ENCODE data around the gene UPK1A. TPM values are rescaled to one million over a fixed set of nuclear protein-coding genes. Genes with fewer than 3 reads are reported as not detected.

UPK1A gene
- total and polyA plus RNA-seq, 2 donors (not counting 1 experiment from before 2014, with no cell fraction given) = 0.16 TPM; not detected in 1

DNA sequence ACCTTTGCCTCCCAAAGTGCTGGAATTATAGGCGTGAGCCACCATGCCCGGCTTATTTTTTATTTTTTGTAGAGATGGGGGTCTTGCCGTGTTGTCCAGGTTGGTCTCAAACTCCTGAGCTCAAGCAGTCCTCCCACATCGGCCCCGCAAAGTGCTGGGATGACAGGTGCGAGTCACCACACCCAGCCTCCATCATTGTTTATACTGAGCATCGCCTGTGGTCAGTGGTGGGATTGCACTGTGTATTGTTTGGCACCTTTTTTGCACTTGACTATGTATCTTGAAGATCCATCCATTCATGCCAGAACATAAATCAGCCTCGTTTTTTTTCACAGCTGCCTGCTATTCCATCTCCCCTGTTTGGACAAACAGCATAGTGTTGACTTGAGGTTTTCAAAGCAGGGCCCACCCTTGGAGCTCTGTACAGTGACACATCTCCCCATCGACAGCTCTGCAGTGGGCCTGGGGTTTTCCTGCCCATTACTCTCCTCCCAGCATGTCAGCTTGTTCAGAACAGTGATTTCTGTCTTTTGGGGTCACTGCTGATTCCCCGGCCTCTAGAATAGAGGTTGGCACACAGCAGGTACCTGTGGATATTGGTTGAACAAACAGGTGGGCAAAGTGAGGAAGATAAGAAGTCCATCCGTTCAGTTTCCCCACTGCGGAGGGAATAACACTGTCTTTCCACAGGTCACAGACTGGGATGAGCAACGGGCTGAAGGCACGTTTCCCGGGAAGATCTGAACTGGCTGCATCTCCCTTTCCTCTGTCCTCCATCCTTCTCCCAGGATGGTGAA lies 8.2 kb upstream of the UPK1A start:
- Mint-ChIP-seq H3K27me3 (no peaks in the 10 kb centered on the region), H3K4me1 (no peaks in the 10 kb centered on the region), H3K27ac (no peak overlapping the region), H3K9me3 (ENCODE audit: insufficient read depth) (no peaks in the 10 kb centered on the region), H3K4me3 (no peak overlapping the region)
- intact Hi-C loops (cut with micrococcal nuclease) = no loop called here
- ChIA-PET CTCF (interaction anchor here (0.6 to 0.9 kb wide), 2 partner anchors 34 to 545 kb away, joined by 4 read pairs; no protein-coding TSS in a partner anchor), POLR2A (no interaction called here)
- H3K27ac ChIP-seq (ENCODE audit: low read length in 2 of 2) = no peak overlapping the region
- no peak overlapping the region for H2AFZ ChIP-seq (ENCODE audit: insufficient read depth, low read depth, low read length, poor library complexity, severe bottlenecking)
- 100% methylated on average over 10 of the region's 15 CpGs for WGBS (ENCODE audit: insufficient coverage)
- H3K36me3 ChIP-seq (replicated peaks in 1 of 2; ENCODE audit: control extremely low read depth in 1 of 2, control insufficient read depth in 1 of 2, extremely low read depth in 1 of 2, insufficient read depth in 2 of 2, low read length in 1 of 2) = peaks cover 8 to 71% of the 10 kb centered on the region in 2 experiments
- H3K4me1 ChIP-seq (ENCODE audit: control insufficient read depth in 2 of 2, insufficient read depth in 2 of 2, low read length in 2 of 2) = no peaks in the 10 kb centered on the region
- no peak overlapping the region for H3K4me2 ChIP-seq (replicated peaks; ENCODE audit: low read depth, low read length, poor library complexity, severe bottlenecking)
- ATAC-seq (ENCODE audit: low read depth) (no peak), DNase-seq (no peak)
- H3K27me3 ChIP-seq (replicated peaks in 1 of 4; ENCODE audit: control extremely low read depth in 1 of 4, control insufficient read depth in 3 of 4, insufficient read depth in 4 of 4, low read length in 3 of 4) = no peaks in the 10 kb centered on the region
- H4K20me1 ChIP-seq (ENCODE audit: control insufficient read depth, insufficient read depth, low read length, poor library complexity, severe bottlenecking) = no peaks in the 10 kb centered on the region
- peaks cover 34% of the 10 kb centered on the region for H3K79me2 ChIP-seq (ENCODE audit: control insufficient read depth, insufficient read depth, low read length)
- TF ChIP-seq EZH2 (IDR thresholded peaks at IDR 0.05; ENCODE audit: borderline replicate concordance, insufficient read depth, low read depth, low read length, poor library complexity, severe bottlenecking) = no peak
- TF ChIP-seq, protein P1, sequence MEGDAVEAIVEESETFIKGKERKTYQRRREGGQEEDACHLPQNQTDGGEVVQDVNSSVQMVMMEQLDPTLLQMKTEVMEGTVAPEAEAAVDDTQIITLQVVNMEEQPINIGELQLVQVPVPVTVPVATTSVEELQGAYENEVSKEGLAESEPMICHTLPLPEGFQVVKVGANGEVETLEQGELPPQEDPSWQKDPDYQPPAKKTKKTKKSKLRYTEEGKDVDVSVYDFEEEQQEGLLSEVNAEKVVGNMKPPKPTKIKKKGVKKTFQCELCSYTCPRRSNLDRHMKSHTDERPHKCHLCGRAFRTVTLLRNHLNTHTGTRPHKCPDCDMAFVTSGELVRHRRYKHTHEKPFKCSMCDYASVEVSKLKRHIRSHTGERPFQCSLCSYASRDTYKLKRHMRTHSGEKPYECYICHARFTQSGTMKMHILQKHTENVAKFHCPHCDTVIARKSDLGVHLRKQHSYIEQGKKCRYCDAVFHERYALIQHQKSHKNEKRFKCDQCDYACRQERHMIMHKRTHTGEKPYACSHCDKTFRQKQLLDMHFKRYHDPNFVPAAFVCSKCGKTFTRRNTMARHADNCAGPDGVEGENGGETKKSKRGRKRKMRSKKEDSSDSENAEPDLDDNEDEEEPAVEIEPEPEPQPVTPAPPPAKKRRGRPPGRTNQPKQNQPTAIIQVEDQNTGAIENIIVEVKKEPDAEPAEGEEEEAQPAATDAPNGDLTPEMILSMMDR (IDR thresholded peaks at IDR 0.05) = no peak
- no peaks in the 10 kb centered on the region for H3K9me3 ChIP-seq (ENCODE audit: control extremely low read depth in 1 of 3, control insufficient read depth in 2 of 3, insufficient read depth in 1 of 3, low read length in 2 of 3)
- no peak overlapping the region for H3K9ac ChIP-seq (ENCODE audit: low read length)
- H3K4me3 ChIP-seq (ENCODE audit: control extremely low read depth in 1 of 5, extremely low read depth in 1 of 5, insufficient read depth in 1 of 5, low read depth in 2 of 5, low read length in 4 of 5) = no peak overlapping the region

DNA sequence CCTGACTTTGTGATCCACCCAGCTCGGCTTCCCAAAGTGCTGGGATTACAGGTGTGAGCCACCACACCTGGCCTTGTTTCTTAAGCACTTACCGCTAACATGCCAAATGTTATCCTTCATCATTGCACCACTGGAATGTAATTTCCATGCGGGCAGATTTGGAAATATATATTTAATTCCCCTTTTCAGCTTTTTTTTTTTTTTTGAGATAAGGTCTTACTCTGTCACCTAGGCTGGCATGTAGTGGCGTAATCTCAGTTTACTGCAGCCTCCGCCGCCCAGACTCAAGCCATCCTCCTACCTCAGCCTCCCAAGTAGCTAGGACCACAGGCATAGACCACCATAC lies 4.3 kb upstream of the UPK1A start:
- DNase-seq = no peak
- POLR2A ChIA-PET = interaction anchor here (0.6 to 0.7 kb wide), 2 partner anchors 9 to 120 kb away, joined by 4 to 5 read pairs; no protein-coding TSS in a partner anchor
- WGBS (ENCODE audit: insufficient coverage) = 100% methylated on average over 2 of the region's 6 CpGs
- Histone ChIP-seq H3K36me3 (replicated peaks in 1 of 2; ENCODE audit: control extremely low read depth in 1 of 2, control insufficient read depth in 1 of 2, extremely low read depth in 1 of 2, insufficient read depth in 2 of 2, low read length in 1 of 2) (peaks cover 2 to 56% of the 10 kb centered on the region in 2 experiments), H3K27me3 (replicated peaks in 1 of 4; ENCODE audit: control extremely low read depth in 1 of 4, control insufficient read depth in 3 of 4, insufficient read depth in 4 of 4, low read length in 3 of 4) (no peaks in the 10 kb centered on the region), H3K79me2 (ENCODE audit: control insufficient read depth, insufficient read depth, low read length) (peaks cover 7% of the 10 kb centered on the region), H3K4me3 (ENCODE audit: control extremely low read depth in 1 of 5, extremely low read depth in 1 of 5, insufficient read depth in 1 of 5, low read depth in 2 of 5, low read length in 4 of 5) (no peak overlapping the region), H3K4me2 (replicated peaks; ENCODE audit: low read depth, low read length, poor library complexity, severe bottlenecking) (no peak overlapping the region), H3K4me1 (ENCODE audit: control insufficient read depth in 2 of 2, insufficient read depth in 2 of 2, low read length in 2 of 2) (no peaks in the 10 kb centered on the region), H4K20me1 (ENCODE audit: control insufficient read depth, insufficient read depth, low read length, poor library complexity, severe bottlenecking) (no peaks in the 10 kb centered on the region), H3K9me3 (ENCODE audit: control extremely low read depth in 1 of 3, control insufficient read depth in 2 of 3, insufficient read depth in 1 of 3, low read length in 2 of 3) (no peaks in the 10 kb centered on the region), H2AFZ (ENCODE audit: insufficient read depth, low read depth, low read length, poor library complexity, severe bottlenecking) (no peak overlapping the region), H3K27ac (ENCODE audit: low read length in 2 of 2) (no peak overlapping the region), H3K9ac (ENCODE audit: low read length) (no peak overlapping the region)
- Mint-ChIP-seq H3K9me3 (ENCODE audit: insufficient read depth) (no peaks in the 10 kb centered on the region), H3K4me1 (no peaks in the 10 kb centered on the region), H3K27ac (no peak overlapping the region), H3K27me3 (no peaks in the 10 kb centered on the region), H3K4me3 (no peak overlapping the region)
- intact Hi-C loops (cut with micrococcal nuclease) = no loop called here
- TF ChIP-seq, protein P1 (IDR thresholded peaks at IDR 0.05) = no peak
- no peak for TF ChIP-seq EZH2 (IDR thresholded peaks at IDR 0.05; ENCODE audit: borderline replicate concordance, insufficient read depth, low read depth, low read length, poor library complexity, severe bottlenecking)
- no peak for ATAC-seq (ENCODE audit: low read depth)
- CTCF ChIA-PET = no interaction called here

All from B cell (primary cell).